ENCODE measurements around the gene AIPL1.
"Not testable (repeated sequence)": the region's sequence is repeated elsewhere in the genome, so short reads cannot be mapped to it uniquely, and the experiment has no call there.

AIPL1 gene

GRCh38 chr17:6435051-6435450 lies at the start of gene AIPL1:
Gene AIPL1 (minus strand): TSS chr17:6435121. CDS start chr17:6435104, 17 bp downstream.
- Mint-ChIP-seq H3K27me3 (ENCODE audit: low read depth) (peaks cover 24% of the 10 kb centered on the region), H3K4me3 (no peak within 1 kb of the TSS), H3K27ac (no peak within 1 kb of the TSS), H3K9me3 (peaks cover 6% of the 10 kb centered on the region), H3K4me1 (no peaks in the 10 kb centered on the region), H3K36me3 (ENCODE audit: low read depth) (no peaks in the 10 kb centered on the region)
- TF ChIP-seq, protein P1, sequence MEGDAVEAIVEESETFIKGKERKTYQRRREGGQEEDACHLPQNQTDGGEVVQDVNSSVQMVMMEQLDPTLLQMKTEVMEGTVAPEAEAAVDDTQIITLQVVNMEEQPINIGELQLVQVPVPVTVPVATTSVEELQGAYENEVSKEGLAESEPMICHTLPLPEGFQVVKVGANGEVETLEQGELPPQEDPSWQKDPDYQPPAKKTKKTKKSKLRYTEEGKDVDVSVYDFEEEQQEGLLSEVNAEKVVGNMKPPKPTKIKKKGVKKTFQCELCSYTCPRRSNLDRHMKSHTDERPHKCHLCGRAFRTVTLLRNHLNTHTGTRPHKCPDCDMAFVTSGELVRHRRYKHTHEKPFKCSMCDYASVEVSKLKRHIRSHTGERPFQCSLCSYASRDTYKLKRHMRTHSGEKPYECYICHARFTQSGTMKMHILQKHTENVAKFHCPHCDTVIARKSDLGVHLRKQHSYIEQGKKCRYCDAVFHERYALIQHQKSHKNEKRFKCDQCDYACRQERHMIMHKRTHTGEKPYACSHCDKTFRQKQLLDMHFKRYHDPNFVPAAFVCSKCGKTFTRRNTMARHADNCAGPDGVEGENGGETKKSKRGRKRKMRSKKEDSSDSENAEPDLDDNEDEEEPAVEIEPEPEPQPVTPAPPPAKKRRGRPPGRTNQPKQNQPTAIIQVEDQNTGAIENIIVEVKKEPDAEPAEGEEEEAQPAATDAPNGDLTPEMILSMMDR (IDR thresholded peaks at IDR 0.05; ENCODE audit: unreplicated experiment in 3 of 3): no peak

DNA sequence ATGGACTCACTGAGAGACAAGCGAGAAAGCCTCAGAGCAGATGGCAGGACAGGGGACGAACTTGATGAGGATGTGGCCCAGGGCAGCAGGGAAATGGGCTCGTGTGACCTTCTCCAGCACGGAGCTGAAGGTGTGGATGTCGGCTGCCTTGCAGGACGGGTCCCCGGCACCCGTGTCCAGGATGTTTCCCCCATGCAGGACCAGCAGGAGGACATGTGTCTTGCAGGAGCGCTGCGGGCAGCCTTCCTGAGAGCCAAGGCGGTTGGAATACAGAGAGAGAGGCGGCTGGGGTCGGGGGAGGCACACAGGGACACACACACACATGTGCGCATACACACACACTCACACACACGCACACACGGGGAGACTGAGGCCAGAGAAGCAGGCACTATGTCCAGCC lies 48.6 kb upstream of the AIPL1 start:
- peaks cover 20% of the 10 kb centered on the region for H3K27me3 Mint-ChIP-seq (ENCODE audit: low read depth)
- no peaks in the 10 kb centered on the region for H3K36me3 Mint-ChIP-seq (ENCODE audit: low read depth)
- H3K27ac Mint-ChIP-seq: no peak overlapping the region
- H3K9me3 Mint-ChIP-seq: no peaks in the 10 kb centered on the region
- TF ChIP-seq, protein P1 (IDR thresholded peaks at IDR 0.05; ENCODE audit: unreplicated experiment in 3 of 3): no peak
- no peak overlapping the region for H3K4me3 Mint-ChIP-seq
- H3K4me1 Mint-ChIP-seq: peaks cover 36% of the 10 kb centered on the region

DNA sequence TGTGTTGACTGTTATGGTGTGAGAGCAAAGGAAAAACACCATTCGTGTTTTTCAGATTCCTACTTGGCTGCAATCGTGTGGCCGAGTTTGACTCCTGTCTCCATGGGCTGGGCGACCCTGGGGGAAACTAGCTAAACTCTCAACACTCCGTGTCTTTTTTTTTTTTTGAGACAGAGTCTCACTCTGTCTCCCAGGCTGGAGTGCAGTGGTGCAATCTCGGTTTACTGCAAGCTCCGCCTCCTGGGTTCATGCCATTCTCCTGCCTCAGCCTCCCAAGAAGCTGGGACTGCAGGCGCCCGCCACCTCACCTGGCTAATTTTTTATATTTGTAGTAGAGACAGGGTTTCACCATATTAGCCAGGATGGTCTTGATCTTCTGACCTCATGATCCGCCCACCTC lies 47.9 kb upstream of the AIPL1 start:
- not testable (repeated sequence) for H3K4me3 Mint-ChIP-seq; H3K36me3 Mint-ChIP-seq (ENCODE audit: low read depth); H3K27ac Mint-ChIP-seq; H3K9me3 Mint-ChIP-seq
- peaks cover 30% of the 10 kb centered on the region for H3K4me1 Mint-ChIP-seq
- H3K27me3 Mint-ChIP-seq (ENCODE audit: low read depth): peaks cover 17% of the 10 kb centered on the region

DNA sequence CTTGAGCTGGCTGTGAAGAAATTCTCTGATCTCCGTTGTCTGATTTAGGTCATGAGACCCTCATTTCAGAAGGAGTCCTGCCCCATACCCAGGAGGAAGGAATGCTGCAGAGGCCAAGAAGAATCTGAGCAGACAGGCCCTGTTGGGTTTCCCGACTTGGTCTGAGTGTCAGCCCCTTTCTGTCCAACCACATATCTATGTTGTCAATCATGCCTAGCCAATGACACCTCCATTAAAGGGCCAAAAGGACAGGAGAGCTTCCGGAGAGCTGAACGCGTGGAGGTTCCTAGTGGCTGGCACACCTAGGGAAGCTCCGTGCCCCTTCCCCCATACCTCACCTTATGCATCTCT lies 47.2 kb upstream of the AIPL1 start:
- Mint-ChIP-seq H3K9me3 (no peaks in the 10 kb centered on the region), H3K27ac (no peak overlapping the region), H3K4me1 (peaks cover 24% of the 10 kb centered on the region), H3K36me3 (ENCODE audit: low read depth) (no peaks in the 10 kb centered on the region), H3K4me3 (no peak overlapping the region), H3K27me3 (ENCODE audit: low read depth) (peaks cover 18% of the 10 kb centered on the region)
- TF ChIP-seq, protein P1 (IDR thresholded peaks at IDR 0.05; ENCODE audit: unreplicated experiment in 3 of 3): no peak

DNA sequence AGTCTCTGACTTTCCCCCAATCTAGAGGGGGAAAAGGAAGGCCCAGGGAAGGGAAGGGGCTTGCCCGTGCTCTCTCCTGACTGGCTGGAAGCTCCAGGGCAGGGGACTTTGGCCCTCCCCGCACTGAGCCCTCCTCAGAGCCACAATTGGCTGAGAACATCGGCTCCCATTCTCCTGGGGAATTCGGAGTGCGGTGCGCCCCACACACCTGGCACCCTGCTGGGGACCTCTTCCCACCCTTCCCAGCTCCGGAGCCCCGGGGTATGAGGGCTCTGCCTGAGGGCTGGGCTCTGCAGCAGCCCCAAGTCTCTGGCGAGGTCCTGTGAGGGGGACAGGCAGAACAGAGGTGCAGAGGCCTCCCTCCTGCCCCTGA lies 45.4 kb upstream of the AIPL1 start:
- no peaks in the 10 kb centered on the region for H3K9me3 Mint-ChIP-seq
- H3K27me3 Mint-ChIP-seq (ENCODE audit: low read depth): peaks cover 12% of the 10 kb centered on the region
- TF ChIP-seq, protein P1 (IDR thresholded peaks at IDR 0.05; ENCODE audit: unreplicated experiment in 3 of 3): no peak
- no peak overlapping the region for H3K4me3 Mint-ChIP-seq
- peaks cover 25% of the 10 kb centered on the region for H3K4me1 Mint-ChIP-seq
- no peaks in the 10 kb centered on the region for H3K36me3 Mint-ChIP-seq (ENCODE audit: low read depth)
- H3K27ac Mint-ChIP-seq: no peak overlapping the region

- H3K36me3 Mint-ChIP-seq (ENCODE audit: low read depth): no peaks in the 10 kb centered on the region
- H3K4me3 Mint-ChIP-seq: no peak overlapping the region
- no peaks in the 10 kb centered on the region for H3K9me3 Mint-ChIP-seq
- H3K27me3 Mint-ChIP-seq (ENCODE audit: low read depth): peaks cover 8% of the 10 kb centered on the region
- H3K27ac Mint-ChIP-seq: no peak overlapping the region
- peaks cover 29% of the 10 kb centered on the region for H3K4me1 Mint-ChIP-seq
- TF ChIP-seq, protein P1 (IDR thresholded peaks at IDR 0.05; ENCODE audit: unreplicated experiment in 3 of 3): no peak
Observed at GRCh38 chr17:6479622-6480302, 44.8 kb upstream of the AIPL1 start.
